ENCODE data around the gene MGMT. TPM values are rescaled to one million over a fixed set of nuclear protein-coding genes. Genes with fewer than 3 reads are reported as not detected.

The MGMT gene
- total RNA-seq, 3 donors from 2014 or later = 13.2 to 14.6 (median 14.4) TPM

DNA sequence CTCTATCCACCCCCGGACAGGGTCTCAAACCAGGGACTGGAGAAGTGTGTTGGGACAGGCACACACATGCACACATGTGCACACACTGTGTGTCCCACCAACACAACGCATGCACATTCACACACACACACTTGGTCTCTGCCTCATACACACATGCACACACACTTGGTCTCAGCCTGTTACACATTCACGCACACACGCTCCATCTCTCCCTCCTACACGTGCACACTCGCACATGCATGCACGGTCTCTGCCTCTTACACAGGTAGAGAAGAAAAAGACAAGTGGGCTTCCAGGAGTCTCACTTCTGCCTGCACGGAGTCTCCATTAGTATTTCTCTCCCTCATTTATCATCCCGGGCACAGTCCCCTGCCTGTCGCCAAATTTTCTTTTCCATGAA, 325.8 kb downstream of the MGMT start:
- Mint-ChIP-seq H3K36me3 (ENCODE audit: insufficient read depth) (peaks cover 3% of the 10 kb centered on the region), H3K4me1 (ENCODE audit: low read depth) (no peaks in the 10 kb centered on the region), H3K9me3 (peaks cover 24% of the 10 kb centered on the region), H3K4me3 (no peak overlapping the region), H3K27me3 (ENCODE audit: low read depth) (no peaks in the 10 kb centered on the region)
- DNase-seq (no peak), ATAC-seq (no peak)

DNA sequence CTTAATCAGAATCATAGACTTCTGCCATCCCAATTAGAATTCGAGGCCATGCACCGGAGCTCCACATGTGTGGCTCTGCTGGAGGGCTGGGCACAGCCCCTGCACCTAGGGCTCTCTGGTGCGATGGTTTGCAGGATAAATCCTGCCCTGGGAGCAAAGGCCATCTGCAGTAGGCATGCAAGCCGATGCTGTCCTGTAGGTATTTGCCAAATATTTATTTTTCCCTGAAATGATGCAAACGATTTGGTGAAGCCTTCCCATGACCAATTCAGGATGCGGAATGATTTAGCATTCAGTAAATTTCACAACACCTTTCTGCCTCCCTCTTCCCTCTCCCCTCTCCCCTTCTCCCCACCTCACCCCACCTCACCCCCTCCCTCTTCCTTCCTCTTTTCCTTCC, 326.4 kb downstream of the MGMT start:
- H3K4me1 Mint-ChIP-seq (ENCODE audit: low read depth) = no peaks in the 10 kb centered on the region
- H3K9me3 Mint-ChIP-seq = peaks cover 28% of the 10 kb centered on the region
- ATAC-seq (no peak), DNase-seq (no peak)
- H3K4me3 Mint-ChIP-seq = no peak overlapping the region
- H3K36me3 Mint-ChIP-seq (ENCODE audit: insufficient read depth) = peaks cover 3% of the 10 kb centered on the region
- no peaks in the 10 kb centered on the region for H3K27me3 Mint-ChIP-seq (ENCODE audit: low read depth)

DNA sequence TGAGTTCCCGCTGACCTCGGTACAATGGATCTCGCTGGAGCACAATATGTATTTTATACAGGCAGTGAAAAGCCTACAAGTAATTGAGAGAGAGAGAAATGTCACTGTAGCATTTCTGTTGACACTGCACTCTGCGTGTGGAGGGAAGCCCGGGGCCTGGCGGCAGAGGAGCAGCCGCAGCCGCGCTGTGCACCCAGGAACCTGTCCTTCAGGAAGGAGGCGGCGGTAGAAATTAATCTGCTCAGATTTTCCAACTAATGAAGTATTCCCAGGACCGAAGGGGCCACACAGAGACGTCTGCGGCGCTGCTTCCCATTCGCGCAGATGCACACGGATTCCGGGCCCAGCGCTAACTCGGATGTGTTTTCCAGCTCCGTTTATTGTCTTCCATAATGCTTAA, 327.0 kb downstream of the MGMT start:
- H3K9me3 Mint-ChIP-seq = peaks cover 31% of the 10 kb centered on the region
- peaks cover 3% of the 10 kb centered on the region for H3K36me3 Mint-ChIP-seq (ENCODE audit: insufficient read depth)
- no peak for ATAC-seq

DNA sequence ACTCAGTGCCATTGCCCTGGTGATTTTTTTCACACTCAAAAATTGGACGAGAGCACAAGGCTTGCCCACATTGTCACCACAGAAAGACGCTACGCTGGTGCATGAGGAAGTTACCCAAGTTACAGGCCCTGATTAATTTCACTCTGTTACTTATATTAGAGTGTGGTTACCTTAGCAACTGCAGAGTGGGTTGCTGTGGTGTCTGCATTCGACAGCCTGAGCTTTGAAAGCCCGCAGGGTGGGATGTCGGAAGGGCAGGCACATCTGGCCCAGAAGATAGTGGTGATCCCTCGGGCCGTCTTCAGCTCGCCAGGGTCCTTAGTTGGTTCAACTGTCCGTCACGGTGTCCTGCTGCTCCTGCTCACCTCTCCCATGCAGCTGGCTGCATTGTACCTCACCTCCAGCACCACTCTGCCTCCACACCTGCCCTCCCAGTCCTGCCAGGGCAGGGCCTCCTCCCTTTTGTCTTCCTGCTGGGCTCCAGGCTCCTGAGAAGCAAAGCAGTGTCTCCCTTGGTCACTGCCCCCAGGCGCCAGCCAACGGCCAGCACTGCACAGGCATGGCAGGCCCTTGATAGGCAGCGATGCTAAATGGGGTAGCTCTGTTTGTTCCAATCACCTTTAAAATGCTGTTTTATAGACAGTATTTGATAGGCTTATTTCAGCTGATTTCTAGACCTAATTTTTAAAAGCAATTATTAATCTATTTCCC, 329.8 kb downstream of the MGMT start:
- no peaks in the 10 kb centered on the region for H3K27me3 Mint-ChIP-seq (ENCODE audit: low read depth)
- H3K4me1 Mint-ChIP-seq (ENCODE audit: low read depth) = no peaks in the 10 kb centered on the region
- DNase-seq (no peak), ATAC-seq (no peak)
- H3K36me3 Mint-ChIP-seq (ENCODE audit: insufficient read depth) = peaks cover 3% of the 10 kb centered on the region
- H3K9me3 Mint-ChIP-seq = peaks cover 21% of the 10 kb centered on the region
- no peak overlapping the region for H3K4me3 Mint-ChIP-seq

More for the DNA sequence above, 327.0 kb downstream of the MGMT start:
- Mint-ChIP-seq H3K4me1 (ENCODE audit: low read depth) (no peaks in the 10 kb centered on the region), H3K4me3 (no peak overlapping the region), H3K27me3 (ENCODE audit: low read depth) (no peaks in the 10 kb centered on the region)
- DNase-seq = no peak

DNA sequence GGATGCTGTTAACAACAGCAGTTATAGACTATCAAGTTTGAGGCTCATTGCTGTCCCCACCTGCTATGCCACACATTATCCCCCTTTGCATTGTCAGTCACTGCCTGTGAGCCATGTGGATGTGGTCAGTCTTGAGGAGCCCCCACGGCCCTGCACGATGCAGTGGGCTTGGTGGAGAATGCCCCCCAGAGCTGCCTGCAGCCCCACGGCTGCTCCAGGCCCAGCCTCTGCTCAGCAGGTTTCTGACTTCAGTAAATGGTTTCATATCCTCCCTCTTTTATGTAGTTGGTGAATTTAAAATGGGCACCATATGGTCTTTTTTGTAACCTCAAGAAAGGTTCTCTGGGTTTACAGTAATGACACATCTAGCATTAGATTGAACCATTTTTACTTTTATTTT, 332.9 kb downstream of the MGMT start:
- DNase-seq = no peak
- Mint-ChIP-seq H3K4me3 (no peak overlapping the region), H3K27me3 (ENCODE audit: low read depth) (no peaks in the 10 kb centered on the region), H3K9me3 (peaks cover 32% of the 10 kb centered on the region), H3K4me1 (ENCODE audit: low read depth) (no peaks in the 10 kb centered on the region), H3K36me3 (ENCODE audit: insufficient read depth) (no peaks in the 10 kb centered on the region)
- ATAC-seq = no peak

DNA sequence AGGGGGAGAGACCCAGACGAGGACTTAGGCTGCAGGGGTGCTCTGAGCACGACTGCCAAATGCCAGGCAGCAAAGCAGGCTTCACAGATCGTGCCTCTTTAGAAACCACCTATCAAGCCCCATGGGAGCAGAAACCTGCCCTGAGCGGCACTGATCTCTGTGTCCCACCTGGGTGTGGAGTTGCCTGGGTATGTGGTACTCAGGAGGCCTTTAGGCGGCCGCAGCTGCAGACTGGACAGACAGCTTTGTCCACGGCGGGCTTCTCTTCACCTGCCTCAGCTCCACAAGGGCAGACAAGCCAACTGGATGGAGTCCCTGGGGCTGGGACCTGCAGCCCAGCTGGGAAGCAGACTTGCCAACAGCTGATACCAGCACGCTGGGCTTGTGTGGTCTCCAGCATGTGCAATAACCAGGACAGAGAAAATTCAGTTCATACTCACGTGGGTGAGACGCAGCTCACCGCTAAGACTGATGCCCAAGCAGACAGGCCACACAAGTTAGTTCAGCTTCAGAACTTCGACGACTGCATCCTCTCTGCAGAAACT, 333.8 kb downstream of the MGMT start:
- ATAC-seq (no peak), DNase-seq (no peak)
- Mint-ChIP-seq H3K9me3 (peaks cover 30% of the 10 kb centered on the region), H3K27me3 (ENCODE audit: low read depth) (no peaks in the 10 kb centered on the region), H3K4me1 (ENCODE audit: low read depth) (no peaks in the 10 kb centered on the region), H3K36me3 (ENCODE audit: insufficient read depth) (no peaks in the 10 kb centered on the region), H3K4me3 (no peak overlapping the region)

DNA sequence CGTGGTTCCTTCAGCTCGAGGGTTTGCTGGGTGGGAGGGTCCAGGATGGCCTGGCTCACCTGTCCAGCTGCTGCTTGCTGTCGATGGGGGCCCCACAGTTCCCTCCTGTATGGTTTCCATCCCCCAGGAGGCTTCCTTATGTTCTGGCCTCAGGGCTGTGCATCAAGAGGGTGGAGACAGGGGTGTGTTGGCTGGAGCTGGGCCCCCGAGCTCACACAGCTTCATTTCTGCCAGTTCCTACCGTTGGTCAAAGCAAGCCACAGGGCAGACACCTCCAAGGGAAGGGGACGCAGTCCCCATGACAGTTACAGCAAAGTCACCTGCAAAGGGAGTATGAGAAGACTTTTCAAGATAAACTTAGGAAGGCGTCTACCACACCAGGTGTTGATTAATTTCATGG, 340.2 kb downstream of the MGMT start:
- DNase-seq (no peak), ATAC-seq (no peak)
- Mint-ChIP-seq H3K27me3 (ENCODE audit: low read depth) (no peaks in the 10 kb centered on the region), H3K36me3 (ENCODE audit: insufficient read depth) (no peaks in the 10 kb centered on the region), H3K4me3 (no peak overlapping the region), H3K4me1 (ENCODE audit: low read depth) (no peaks in the 10 kb centered on the region), H3K9me3 (peaks cover 29% of the 10 kb centered on the region)

DNA sequence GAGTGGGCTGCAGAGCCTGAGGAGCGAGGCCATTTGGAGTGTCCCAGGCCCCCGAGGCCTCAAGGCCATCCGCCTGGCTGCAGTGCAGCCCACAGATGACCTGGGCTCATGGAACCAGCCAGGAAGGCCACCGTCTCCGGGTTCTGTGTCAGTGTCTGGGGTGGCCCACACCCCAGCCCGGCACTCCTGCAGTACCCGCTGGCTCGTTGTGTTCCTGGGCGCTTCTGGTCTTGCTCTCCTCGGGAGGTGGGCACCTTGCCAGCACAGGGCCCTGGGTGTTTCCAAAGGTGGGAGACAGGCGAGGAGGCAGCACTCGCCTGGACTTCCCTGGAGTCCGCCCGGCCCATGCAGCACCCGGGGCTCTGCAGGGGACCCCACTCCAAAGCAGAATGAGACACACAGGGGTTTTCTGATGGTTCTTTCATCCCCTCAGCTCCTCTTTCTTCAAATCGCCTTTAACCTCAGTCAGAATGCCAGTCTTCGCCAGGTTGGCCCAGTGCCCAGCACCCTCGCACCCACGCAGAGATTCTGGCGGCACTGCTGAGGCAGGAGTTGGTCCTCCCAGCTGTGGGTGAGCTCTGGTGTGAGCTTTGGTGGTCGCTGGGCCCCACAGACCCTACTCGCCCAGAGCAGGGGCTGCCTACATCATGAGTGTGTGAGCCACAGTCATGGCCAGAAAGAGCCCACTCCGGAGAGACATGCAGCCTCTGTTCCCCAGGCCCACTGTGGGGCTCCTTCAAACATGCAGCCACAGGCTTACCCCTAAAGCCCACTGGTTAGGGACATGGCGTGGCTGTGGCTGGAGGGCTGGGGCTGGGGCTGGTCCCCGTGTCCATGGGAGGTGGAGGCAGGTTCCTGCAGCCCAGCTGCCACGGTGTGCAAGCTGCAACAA, 341.3 kb downstream of the MGMT start:
- no peak overlapping the region for H3K4me3 Mint-ChIP-seq
- no peaks in the 10 kb centered on the region for H3K4me1 Mint-ChIP-seq (ENCODE audit: low read depth)
- DNase-seq = no peak
- no peak for ATAC-seq
- no peaks in the 10 kb centered on the region for H3K36me3 Mint-ChIP-seq (ENCODE audit: insufficient read depth)
- peaks cover 25% of the 10 kb centered on the region for H3K9me3 Mint-ChIP-seq
- H3K27me3 Mint-ChIP-seq (ENCODE audit: low read depth) = no peaks in the 10 kb centered on the region

DNA sequence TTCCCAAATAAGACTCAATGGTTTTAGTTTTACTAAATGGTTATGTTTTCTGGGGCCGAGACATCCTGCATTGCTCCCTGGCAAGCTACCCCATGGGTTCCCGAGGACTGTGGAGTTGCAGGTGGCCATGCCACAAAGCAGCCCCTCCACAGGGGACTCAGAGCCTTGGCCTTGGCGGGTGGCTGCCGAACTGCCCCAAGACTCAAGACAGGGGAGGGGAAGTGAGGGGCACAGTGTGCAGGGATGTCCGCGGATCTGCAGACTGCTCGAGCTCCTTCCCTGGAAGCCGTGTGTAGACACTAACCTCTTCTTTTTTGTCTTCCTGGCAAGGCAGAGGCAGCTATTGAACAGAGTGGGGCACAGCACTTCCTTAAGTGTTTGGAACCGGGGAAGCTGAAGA, 342.4 kb downstream of the MGMT start:
- ATAC-seq (no peak), DNase-seq (no peak)
- no peaks in the 10 kb centered on the region for H3K36me3 Mint-ChIP-seq (ENCODE audit: insufficient read depth)
- H3K4me3 Mint-ChIP-seq = no peak overlapping the region
- peaks cover 14% of the 10 kb centered on the region for H3K9me3 Mint-ChIP-seq
- no peaks in the 10 kb centered on the region for H3K27me3 Mint-ChIP-seq (ENCODE audit: low read depth)
- no peaks in the 10 kb centered on the region for H3K4me1 Mint-ChIP-seq (ENCODE audit: low read depth)

DNA sequence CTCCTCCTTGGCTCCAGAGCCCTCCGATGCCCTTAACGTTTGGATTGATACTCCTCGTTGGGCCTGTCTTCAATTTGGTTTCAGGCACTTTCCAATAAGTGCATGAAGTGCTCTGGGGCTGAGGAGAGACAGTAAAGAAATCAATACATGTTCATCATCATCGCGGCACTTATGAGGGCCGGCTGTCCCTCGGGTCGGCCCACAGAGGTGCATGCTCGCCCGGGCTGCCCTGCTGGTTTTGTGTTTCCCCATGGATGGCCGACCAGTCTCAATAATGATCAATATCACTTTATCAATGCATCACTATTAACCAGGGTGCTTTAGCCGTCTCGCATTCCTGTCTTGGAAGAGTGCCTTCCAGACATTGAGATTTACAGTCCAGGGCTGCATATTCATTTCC, 342.8 kb downstream of the MGMT start:
- H3K36me3 Mint-ChIP-seq (ENCODE audit: insufficient read depth) = no peaks in the 10 kb centered on the region
- peaks cover 2% of the 10 kb centered on the region for H3K27me3 Mint-ChIP-seq (ENCODE audit: low read depth)
- ATAC-seq (no peak), DNase-seq (no peak)
- no peak overlapping the region for H3K4me3 Mint-ChIP-seq
- H3K9me3 Mint-ChIP-seq = peaks cover 13% of the 10 kb centered on the region
- H3K4me1 Mint-ChIP-seq (ENCODE audit: low read depth) = no peaks in the 10 kb centered on the region

DNA sequence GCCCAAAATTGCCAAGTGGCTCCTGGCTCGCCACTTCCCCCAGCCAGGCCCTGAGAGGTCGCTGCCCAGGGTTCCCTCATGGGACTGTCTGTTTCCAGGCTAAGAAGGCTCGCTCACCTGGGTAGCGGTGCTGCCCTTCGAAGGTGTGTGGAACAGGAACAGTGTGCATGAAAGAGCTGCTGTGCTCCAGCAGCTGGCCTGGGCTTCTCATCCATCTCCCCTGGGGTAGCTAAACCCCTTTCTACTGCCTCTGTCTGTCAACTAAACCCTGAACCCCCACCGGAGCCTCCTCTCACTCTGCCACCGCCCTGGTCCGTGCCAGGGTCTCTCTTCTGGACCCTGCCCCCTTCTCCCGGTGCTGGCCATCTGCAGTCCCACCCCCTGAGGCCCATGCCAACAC, 344.2 kb downstream of the MGMT start:
- Mint-ChIP-seq H3K36me3 (ENCODE audit: insufficient read depth) (no peaks in the 10 kb centered on the region), H3K4me3 (no peak overlapping the region), H3K9me3 (peaks cover 16% of the 10 kb centered on the region), H3K4me1 (ENCODE audit: low read depth) (no peaks in the 10 kb centered on the region), H3K27me3 (ENCODE audit: low read depth) (peaks cover 7% of the 10 kb centered on the region)
- ATAC-seq (no peak), DNase-seq (no peak)

DNA sequence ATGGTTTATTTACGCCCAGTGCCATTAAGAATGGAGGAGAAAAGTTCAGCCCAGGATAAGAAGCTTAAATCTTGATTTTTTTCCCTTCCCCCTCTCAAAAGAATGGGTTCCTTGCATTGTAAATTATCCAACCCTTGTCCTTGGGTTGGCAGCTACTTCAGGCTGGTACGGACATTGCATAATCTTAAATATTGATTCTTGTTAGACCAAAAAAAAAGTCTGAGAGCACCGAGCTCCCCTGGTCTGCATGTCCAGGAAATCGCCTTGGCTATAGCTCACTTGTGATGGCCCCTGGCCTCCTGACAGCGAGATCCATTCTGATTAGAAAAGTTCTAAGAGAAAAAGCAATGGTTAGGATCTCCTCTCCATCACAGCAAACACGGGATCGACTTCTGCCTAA, 345.4 kb downstream of the MGMT start:
- ATAC-seq (no peak), DNase-seq (no peak)
- peaks cover 7% of the 10 kb centered on the region for H3K27me3 Mint-ChIP-seq (ENCODE audit: low read depth)
- no peaks in the 10 kb centered on the region for H3K4me1 Mint-ChIP-seq (ENCODE audit: low read depth)
- H3K9me3 Mint-ChIP-seq = peaks cover 8% of the 10 kb centered on the region
- no peak overlapping the region for H3K4me3 Mint-ChIP-seq
- no peaks in the 10 kb centered on the region for H3K36me3 Mint-ChIP-seq (ENCODE audit: insufficient read depth)

DNA sequence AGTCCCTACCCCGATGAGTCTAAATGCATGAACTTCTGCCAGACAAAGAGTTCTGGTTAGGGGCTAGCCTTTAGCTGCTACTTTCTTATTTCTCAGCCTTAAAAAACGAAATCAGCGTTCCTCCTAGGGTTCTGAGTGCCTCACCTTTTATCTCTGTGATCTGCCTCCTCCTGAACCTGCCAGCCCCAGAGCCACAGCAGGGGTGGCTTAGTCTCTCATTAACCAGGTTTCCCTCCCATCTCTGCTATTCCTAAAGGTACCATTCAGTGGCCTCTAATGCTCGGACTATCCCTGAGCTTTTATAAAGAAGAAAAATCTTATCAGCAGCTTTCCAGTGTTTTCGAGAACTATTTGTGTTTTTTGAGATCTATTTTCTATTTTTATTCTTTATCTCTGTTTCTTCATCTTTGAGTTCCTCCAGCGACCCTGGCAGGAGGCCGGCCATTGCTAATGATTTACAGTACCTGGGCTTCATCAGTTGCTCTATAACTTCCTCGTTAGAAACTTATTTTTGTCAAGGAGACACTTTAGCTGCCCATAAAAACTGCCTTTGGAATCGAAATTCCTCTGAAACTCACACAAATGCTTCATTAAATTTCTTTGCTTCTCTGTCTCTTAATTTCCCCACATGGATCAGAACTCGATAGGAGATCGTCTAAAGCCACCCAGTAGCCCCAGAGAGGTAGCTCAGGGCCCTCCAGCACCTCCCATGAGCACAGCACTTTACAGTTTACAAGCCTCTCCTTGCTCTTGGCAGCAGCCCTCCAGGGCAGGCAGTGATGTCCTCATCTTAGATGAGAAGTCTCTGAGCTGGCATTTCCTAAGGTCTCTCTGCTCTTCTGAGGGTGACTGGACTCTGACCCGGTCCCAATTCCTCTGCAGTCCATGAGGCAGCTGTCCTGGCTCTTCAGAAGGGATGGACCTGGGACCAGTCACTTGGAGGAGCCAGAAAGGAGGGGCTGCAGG, 347.9 kb downstream of the MGMT start:
- no peak for DNase-seq
- no peaks in the 10 kb centered on the region for H3K36me3 Mint-ChIP-seq (ENCODE audit: insufficient read depth)
- ATAC-seq = no peak

More for the DNA sequence above, 347.9 kb downstream of the MGMT start:
- H3K27me3 Mint-ChIP-seq (ENCODE audit: low read depth) = peaks cover 7% of the 10 kb centered on the region
- H3K9me3 Mint-ChIP-seq = peaks cover 16% of the 10 kb centered on the region
- H3K4me1 Mint-ChIP-seq (ENCODE audit: low read depth) = no peaks in the 10 kb centered on the region
- H3K4me3 Mint-ChIP-seq = no peak overlapping the region

Data from activated T-cell treated with anti-CD3 and anti-CD28 coated beads, Interleukin-2, amount 50 U/mL, for 4 hours (primary cell).